HG02943 (cell line): ENCODE measurements around the gene SOX5.
"Not testable (repeated sequence)": the region's sequence is repeated elsewhere in the genome, so short reads cannot be mapped to it uniquely, and the experiment has no call there.

Source experiments
- ATAC-seq: cut with Tn5 transposase; IDR thresholded peaks from one replicate; pipeline ENCODE4 v1.9.1; 2021; ENCODE audit warnings: mild to moderate bottlenecking, low read depth, moderate library complexity; ENCODE audit not compliant: unreplicated experiment

The SOX5 gene

DNA sequence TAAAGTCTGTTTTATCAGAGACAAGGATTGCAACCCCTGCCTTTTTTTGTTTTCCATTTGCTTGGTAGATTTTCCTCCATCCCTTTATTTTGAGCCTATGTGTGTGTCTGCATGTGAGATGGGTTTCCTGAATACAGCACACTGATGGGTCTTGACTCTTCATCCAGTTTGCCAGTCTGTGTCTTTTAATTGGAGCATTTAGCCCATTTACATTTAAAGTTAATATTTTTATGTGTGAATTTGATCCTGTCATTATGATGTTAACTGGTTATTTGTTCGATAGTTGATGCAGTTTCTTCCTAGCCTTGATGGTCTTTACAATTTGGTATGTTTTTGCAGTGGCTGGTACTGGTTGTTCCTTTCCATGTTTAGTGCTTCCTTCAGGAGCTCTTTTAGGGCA is 430.0 kb downstream of the SOX5 start:
- ATAC-seq: not testable (repeated sequence)

DNA sequence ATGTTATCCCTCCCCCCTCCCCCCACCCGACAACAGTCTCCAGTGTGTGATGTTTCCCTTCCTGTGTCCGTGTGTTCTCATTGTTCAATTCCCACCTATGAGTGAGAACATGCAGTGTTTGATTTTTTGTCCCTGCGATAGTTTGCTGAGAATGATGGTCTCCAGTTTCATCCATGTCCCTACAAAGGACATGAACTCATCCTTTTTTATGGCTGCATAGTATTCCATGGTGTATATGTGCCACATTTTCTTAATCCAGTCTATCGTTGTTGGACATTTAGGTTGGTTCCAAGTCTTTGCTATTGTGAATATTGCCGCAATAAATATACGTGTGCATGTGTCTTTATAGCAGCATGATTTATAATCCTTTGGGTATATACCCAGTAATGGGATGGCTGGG is 433.7 kb downstream of the SOX5 start:
- not testable (repeated sequence) for ATAC-seq

DNA sequence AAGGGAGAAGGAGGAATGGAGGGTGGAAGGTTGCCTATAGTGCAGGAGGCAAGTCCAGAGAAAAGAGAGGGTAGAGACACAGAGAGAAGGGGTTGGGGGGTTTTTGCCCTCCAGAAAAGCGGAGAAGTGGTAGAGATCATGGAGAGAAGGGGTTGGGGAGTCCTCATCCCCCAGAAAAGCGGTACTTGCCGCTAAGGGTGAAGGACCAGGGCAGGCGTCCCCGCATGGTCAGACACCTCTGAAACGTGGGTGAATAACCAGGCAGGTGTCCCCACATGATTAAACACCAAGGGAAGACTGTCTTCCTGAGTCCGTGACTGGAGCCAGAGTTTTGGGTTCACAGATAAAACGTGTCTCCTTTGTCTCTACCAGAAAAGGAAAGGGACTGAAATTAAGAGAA is 439.0 kb downstream of the SOX5 start:
- no peak for ATAC-seq

DNA sequence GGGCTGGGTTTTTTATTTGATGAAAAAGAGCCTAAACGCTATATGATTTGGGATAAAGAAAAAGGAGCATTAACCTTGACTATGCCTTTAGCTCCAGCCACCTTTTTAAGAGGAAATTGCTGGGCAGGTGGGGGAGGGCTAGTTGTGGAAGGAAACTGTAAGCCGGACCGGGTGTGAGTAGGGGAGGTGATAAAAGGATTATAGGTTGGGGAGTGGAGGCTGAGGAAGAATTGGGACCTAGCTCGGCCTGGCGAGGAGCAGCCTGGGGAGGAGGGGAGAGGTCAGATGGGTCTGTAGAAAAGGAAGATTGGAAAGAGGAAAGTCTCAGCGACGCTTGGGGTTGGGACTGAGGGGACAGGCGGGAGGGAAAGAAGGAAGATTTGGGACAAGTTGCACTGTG is 439.6 kb downstream of the SOX5 start:
- ATAC-seq: not testable (repeated sequence)

DNA sequence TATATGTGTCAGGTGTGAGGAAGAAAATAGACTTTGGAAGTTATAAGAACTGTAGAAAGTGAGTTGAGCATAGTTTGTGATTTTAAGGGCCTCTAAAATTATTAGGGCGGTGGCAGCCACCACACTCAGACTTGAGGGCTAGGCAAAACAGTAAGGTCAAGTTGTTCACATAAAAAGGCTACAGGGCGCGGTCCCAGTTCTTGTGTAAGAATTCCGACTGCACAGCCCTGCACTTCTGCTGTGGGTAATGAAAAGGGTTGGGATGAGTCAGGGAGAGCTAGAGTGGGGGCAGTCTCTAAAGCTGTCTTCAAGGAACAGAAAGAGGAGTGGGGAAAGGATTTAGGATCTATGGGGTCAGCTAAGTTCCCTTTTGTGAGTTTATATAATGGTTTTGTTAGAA is 441.7 kb downstream of the SOX5 start:
- not testable (repeated sequence) for ATAC-seq

DNA sequence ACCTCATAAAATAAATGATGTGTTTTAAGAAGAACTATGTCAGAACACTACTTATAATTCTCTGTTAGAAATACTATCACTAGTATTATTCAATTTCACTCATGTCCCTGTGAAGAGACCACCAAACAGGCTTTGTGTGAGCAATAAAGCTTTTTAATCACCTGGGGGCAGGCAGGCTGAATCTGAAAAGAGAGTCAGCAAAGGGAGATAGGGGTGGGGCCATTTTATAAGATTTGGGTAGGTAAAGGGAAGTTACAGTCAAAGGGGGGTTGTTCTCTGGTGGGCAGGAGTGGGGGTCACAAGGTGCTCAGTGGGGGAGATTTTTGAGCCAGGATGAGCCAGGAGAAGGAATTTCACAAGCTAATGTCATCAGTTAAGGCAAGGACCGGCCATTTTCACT is 443.7 kb downstream of the SOX5 start:
- ATAC-seq: not testable (repeated sequence)

DNA sequence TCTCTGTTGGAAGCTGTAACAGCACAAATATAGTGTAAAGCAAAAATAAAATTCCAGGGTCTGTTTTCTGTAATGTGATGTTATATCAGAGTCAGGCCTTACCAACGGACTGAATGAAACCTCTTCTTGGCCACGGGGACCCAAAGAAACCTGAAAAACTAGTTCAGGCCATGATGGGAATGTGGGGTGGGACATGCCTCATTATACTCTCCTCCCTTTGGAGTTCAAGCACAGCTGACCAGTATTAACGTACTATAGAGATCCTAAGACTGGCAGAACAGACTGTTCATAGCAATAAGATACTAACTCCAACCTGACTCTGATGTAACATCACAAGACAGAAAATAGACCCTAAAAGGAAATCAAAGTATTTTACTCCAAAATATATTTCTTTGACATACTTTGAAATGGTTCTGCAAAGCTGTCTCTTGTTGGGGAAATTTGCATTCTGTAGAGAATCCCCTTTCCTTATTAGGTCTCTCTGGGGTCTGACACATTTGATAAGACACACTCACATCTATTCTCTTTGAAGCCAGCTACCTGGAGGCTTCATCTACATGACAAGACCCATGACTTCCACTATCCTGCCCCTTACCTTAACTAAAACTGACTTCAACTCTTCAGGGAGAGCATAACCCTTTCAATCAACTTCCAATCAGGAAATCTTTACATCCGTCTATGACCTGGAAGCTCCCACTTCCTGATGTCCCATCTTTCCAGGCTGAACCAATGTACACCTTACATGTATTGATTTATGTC is 444.6 kb downstream of the SOX5 start:
- no peak for ATAC-seq

DNA sequence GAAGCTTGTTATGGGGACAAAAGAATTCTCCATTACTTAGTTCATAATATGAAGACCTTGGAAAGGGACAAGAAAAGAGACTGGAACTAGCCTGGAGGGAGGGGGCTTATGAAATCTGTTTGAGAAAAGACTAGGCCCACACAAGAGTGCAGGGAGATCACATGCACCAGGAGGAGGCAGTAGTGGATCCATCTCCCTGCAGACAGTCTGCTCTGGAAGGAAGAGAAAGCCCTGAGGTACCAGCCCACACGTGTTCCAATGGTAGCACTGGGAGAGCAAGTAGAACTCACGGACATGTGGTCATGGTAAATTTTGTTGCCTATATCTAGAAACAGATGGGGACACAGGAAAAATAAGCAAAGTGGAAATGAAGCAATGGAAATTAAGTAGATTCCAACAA is 445.4 kb downstream of the SOX5 start:
- no peak for ATAC-seq

DNA sequence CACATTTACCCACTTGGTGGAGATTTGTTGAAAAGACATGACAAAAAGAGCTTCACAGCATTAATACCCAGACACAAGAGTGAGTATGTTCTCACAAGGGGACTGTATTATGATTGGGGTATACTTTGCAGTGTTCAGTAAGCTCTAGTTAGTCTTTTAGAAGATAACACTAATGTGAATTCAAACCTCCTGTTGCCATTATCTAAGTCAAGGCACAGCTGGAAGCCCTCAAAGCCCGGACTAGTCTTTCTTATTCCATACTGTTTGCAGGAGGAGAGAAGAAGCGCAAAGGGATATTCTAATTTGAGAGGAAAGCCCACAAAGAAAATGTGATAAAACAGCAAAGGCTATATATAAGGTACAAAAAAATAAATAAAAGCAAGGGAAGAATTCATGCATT is 445.9 kb downstream of the SOX5 start:
- ATAC-seq: no peak

DNA sequence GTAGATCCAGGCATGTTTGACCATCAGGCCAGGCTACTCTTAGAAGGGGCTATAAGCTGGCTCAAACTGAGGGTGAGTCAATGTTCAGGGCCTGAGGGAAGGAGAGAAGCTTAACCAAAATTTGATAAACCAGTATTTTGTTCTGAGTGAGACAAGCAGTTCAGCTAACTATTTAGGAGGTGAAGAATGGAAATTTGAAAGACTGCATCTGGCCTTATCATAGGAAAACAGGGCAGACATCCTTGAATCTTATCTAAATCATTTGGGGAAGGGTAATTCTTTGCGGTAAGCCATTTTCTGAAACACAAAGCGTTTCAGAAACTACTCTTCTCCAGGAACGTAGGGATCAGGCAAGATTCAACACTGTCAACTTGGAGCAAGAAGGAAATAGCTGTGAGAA is 447.2 kb downstream of the SOX5 start:
- no peak for ATAC-seq

DNA sequence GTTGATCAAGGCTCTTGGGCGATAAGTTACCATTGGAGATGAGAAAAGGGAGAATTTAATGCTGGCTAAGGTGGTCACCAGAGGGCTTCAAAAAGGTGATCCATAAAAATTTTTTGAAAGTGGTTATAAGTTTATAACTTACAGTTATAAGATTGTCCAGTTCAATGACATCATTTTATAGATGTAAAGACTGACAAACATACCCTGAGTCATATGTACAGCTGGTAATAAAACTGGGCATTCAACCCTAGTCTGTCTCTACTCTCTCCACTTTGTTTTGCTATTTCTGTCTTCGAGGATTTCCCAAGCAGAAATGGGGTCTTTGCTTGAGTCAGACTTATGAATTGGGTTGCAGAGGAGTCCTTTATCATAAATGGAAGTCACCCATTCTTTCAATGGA is 454.0 kb downstream of the SOX5 start:
- ATAC-seq: no peak

DNA sequence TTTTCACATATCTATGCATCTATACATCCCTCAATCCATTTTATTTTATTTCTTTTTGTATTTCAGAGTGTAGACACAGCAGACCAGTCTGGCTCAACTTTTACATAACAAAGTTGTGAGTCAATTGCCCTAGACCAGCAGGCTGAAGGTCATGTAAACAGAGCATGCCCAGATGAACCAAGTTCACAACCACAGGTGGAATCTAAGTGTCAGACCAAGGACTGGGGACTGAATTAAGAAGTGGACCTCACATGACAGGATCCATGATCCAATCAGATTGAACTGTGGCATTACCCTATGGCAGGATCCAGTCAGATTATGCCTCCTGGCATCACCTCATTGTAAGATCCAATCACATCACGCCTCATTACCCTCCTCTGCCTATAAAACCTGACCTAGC is 455.8 kb downstream of the SOX5 start:
- no peak for ATAC-seq

DNA sequence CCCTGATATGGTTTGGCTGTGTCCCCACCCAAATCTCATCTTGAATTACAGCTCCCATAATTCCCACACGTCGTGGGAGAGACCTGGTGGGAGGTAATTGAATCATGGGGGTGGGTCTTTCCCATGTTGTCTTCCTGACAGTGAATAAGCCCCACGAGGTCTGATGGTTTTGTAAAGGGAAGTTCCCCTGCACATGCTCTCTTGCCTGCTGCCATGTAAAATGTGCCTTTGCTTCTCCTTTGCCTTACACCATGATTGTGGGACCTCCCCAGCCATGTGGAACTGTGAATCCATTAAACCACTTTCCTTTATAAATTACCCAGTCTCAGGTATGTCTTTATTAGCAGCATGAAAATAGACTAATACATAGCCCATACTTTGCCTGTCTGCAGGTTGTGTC is 458.4 kb downstream of the SOX5 start:
- ATAC-seq: not testable (repeated sequence)

DNA sequence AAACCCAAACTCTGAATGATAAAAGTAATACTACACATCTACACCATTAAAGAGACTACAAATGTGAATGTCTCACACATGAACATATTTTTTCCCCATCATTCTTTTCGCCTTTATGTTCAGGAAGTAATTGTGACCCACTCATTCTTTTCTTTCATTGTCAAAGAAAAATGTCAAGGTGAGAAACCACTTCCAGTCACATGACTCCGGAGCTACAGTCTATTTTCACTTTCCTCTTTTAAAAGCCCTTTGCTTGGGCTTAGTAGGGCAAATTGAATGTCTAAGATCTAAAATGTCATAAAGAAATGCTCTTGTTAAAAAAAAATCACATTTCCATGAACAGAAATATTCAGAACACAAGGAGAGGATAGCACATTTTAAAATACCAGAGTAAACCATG is 461.3 kb downstream of the SOX5 start:
- no peak for ATAC-seq

DNA sequence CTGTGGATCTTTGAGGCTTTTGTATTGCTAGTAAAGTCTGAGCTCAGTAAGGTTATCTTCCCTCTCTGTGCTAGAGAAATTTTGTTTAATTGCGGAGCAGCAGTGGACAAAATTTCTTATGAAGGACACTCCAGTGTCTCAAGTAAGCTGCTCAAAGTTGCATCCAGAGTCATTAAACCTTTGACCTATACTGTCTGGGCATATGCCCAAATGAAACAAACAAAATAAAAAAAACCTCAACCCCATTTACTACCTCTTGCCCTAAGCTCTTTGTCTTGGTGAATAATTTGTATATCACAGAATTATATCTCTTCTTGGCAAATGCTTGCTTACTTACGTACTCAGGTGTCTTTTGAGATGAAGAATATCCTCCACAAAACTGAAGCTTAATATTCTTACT is 465.2 kb downstream of the SOX5 start:
- no peak for ATAC-seq

DNA sequence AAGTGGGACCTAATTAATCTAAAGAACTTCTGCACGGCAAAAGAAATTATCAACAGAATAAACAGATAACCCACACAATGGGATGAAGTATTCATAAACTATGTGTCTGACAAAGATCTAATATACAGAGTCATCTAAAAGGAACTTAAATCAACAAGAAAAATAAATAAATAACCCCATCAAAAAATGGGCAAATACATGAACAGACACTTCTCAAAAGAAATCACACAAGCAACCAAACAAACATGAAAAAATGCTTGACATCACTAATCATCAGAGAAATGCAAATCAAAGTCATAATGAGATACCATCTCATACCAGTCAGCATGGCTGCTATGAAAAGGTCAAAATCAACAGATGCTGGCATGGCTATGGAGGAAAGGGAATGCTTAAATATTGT is 466.9 kb downstream of the SOX5 start:
- ATAC-seq: no peak
